ENCODE measurements around the gene USP10. TPM values are rescaled to one million over a fixed set of nuclear protein-coding genes. Genes with fewer than 3 reads are reported as not detected.

The USP10 gene
- total RNA-seq, 1 experiment from 2014 or later, result 203 TPM

GRCh38 chr16:84775262-84775810 lies 75.5 kb downstream of the USP10 start:
- H3K4me1 Mint-ChIP-seq, result no peaks in the 10 kb centered on the region
- peak overlapping the region in 1 of 3 experiments; percentile 32; a peak in 2 of 7 replicates for H3K27ac Mint-ChIP-seq
- Histone ChIP-seq H3K27me3 (ENCODE audit: insufficient read depth, low read length) (no peaks in the 10 kb centered on the region), H3K4me2 (ENCODE audit: insufficient read depth, insufficient read length, low read length) (no peak overlapping the region), H3K27ac (ENCODE audit: insufficient read length, low read depth, low read length) (no peak overlapping the region), H3K23ac (ENCODE audit: insufficient read length, low read depth, low read length) (no peak overlapping the region), H3K14ac (ENCODE audit: insufficient read depth, low read length) (no peak overlapping the region), H2AFZ (ENCODE audit: low read length) (no peak overlapping the region), H3K56ac (ENCODE audit: insufficient read length, low read depth, low read length) (no peak overlapping the region), H2BK20ac (ENCODE audit: low read depth, low read length, poor library complexity, severe bottlenecking) (no peak overlapping the region), H3K79me2 (ENCODE audit: insufficient read depth, low read length) (no peaks in the 10 kb centered on the region), H3K9ac (ENCODE audit: extremely low read depth, insufficient read length, low read length) (no peak overlapping the region), H3K18ac (ENCODE audit: insufficient read length, low read depth, low read length) (no peak overlapping the region), H2BK120ac (ENCODE audit: low read depth, low read length, poor library complexity, severe bottlenecking) (no peak overlapping the region), H3K23me2 (ENCODE audit: insufficient read length, low read depth, low read length, poor library complexity, severe bottlenecking) (no peaks in the 10 kb centered on the region), H2AK5ac (ENCODE audit: insufficient read length, low read length) (no peak overlapping the region), H4K5ac (ENCODE audit: insufficient read length, low read depth, low read length) (no peak overlapping the region), H3K79me1 (ENCODE audit: insufficient read depth, low read depth, low read length, poor library complexity, severe bottlenecking) (no peaks in the 10 kb centered on the region), H4K91ac (ENCODE audit: insufficient read length, low read depth, low read length) (no peak overlapping the region), H2BK12ac (ENCODE audit: insufficient read length, low read depth, low read length) (no peak overlapping the region), H2BK5ac (ENCODE audit: insufficient read length, low read length) (no peak overlapping the region), H2BK15ac (ENCODE audit: low read depth, low read length) (no peak overlapping the region), H3K4ac (ENCODE audit: low read depth, low read length) (no peak overlapping the region), H4K20me1 (ENCODE audit: control insufficient read depth, insufficient read depth, insufficient read length) (no peaks in the 10 kb centered on the region), H3K9me3 (ENCODE audit: control insufficient read depth, low read depth, low read length) (no peaks in the 10 kb centered on the region), H3K4me1 (ENCODE audit: insufficient read depth, low read length) (no peaks in the 10 kb centered on the region), H4K8ac (replicated peaks; ENCODE audit: insufficient read length, low read depth, low read length) (no peak overlapping the region), H3T11ph (ENCODE audit: low read length) (no peak overlapping the region)
- DNase-seq, result no peak
- H3K9me3 Mint-ChIP-seq, result no peaks in the 10 kb centered on the region; a peak in 1 of 5 replicates
- H3K4me3 Mint-ChIP-seq, result no peak overlapping the region
- TF ChIP-seq CTCF (conservative IDR thresholded peaks at IDR 0.05), result no peak
- H3K36me3 Mint-ChIP-seq (ENCODE audit: insufficient read depth in 1 of 3, low read depth in 3 of 3), result peaks cover 61 to 94% (median 81%) of the 10 kb centered on the region in 3 experiments
- no peaks in the 10 kb centered on the region for H3K27me3 Mint-ChIP-seq (ENCODE audit: low read depth)
- WGBS (ENCODE audit: extremely low coverage, insufficient read length, low lambda C conversion rate), result no CpG with 5 or more reads among the region's 14 CpGs

Measured in H9 (cell line).